Gastroesophageal sphincter (tissue), 4 donors: ENCODE results near the gene ZSCAN2. TPM values are rescaled to one million over a fixed set of nuclear protein-coding genes. Genes with fewer than 3 reads are reported as not detected.
A peak's percentile ranks its signal among the peaks of the same experiment; 100 is the strongest.
"Not testable (repeated sequence)": the region's sequence is repeated elsewhere in the genome, so short reads cannot be mapped to it uniquely, and the experiment has no call there.

ENCODE experiments used
- ATAC-seq: fragments of 150-250 bp; one replicate; pipeline ENCODE4 v1.9.1; 2016; ENCODE audit warnings: mild to moderate bottlenecking, moderate library complexity
- H3K27ac ChIP-seq, 4 donors: fragments of 200-600 bp; sonication (generic) in 3 of 4; 1 replicate in 3 of 4; 2 replicates in 1 of 4; pipeline ENCODE4 v1.5.1; 2016 to 2019
- H3K27me3 ChIP-seq: fragments of 200-600 bp; sonication (generic); one replicate; pipeline ENCODE4 v1.5.1; 2019
- H3K36me3 ChIP-seq, 2 donors: fragments of 200-600 bp; sonication (generic); one replicate each; pipeline ENCODE4 v1.5.1; 2019; ENCODE audit warnings: control low read depth in 1 of 2
- H3K4me1 ChIP-seq, 3 donors: fragments of 200-600 bp; sonication (generic); 1 replicate in 2 of 3; 2 replicates in 1 of 3; pipeline ENCODE4 v1.5.1; 2016 to 2019; ENCODE audit warnings: control low read depth in 2 of 3
- H3K4me3 ChIP-seq, 2 donors: fragments of 200-600 bp; sonication (generic); one replicate each; pipeline ENCODE4 v1.5.1; 2019; ENCODE audit warnings: mild to moderate bottlenecking in 1 of 2, moderate library complexity in 1 of 2
- H3K9me3 ChIP-seq, 3 donors: fragments of 200-600 bp; sonication (generic); one replicate each; pipeline ENCODE4 v1.5.1; 2017 to 2019; ENCODE audit warnings: control low read depth in 2 of 3
- EP300 ChIP-seq: sonication (generic); formaldehyde crosslinking; IDR thresholded peaks from one replicate; pipeline ENCODE4 v1.6.1; 2017; ENCODE audit warnings: antibody characterized with exemption, mild to moderate bottlenecking
- POLR2A ChIP-seq, 2 donors: fragments of 450-650 bp; IDR thresholded peaks; one replicate each; pipeline ENCODE4 v1.6.1; 2017; ENCODE audit warnings: antibody characterized with exemption in 2 of 2, mild to moderate bottlenecking in 2 of 2, moderate library complexity in 1 of 2
- POLR2AphosphoS5 ChIP-seq: sonication (generic); formaldehyde crosslinking; IDR thresholded peaks from one replicate; pipeline ENCODE4 v1.6.1; 2017; ENCODE audit warnings: antibody characterized with exemption
- WGBS, 2 donors: methylation state at CpG; one replicate each; pipeline ENCODE4 v1.1.5; 2018; ENCODE audit warnings: low coverage in 1 of 2; 5-methylcytosine and 5-hydroxymethylcytosine counted together
- total RNA-seq, 4 donors: library from RNA; depleted of rRNA; stranded (reverse); fragments of >200 nt; gene quantifications; one replicate each; pipeline ENCODE4 v1.1.0, GENCODE V29; 2016
- TF ChIP-seq, protein P1 (sequence below), 4 experiments: fragments of 200-600 bp in 2 of 4; fragments of 450-650 bp in 2 of 4; sonication (generic) in 1 of 4; IDR thresholded peaks; one replicate each; pipeline ENCODE4 v1.5.1; 2017 to 2019; ENCODE audit warnings: antibody characterized with exemption in 4 of 4, mild to moderate bottlenecking in 2 of 4, moderate library complexity in 2 of 4

The ZSCAN2 gene
- 10 to 100 TPM in 1 of 4 donors, 1 to 10 TPM in 3; 3.5 to 13.8 (median 7.1) TPM for total RNA-seq

DNA sequence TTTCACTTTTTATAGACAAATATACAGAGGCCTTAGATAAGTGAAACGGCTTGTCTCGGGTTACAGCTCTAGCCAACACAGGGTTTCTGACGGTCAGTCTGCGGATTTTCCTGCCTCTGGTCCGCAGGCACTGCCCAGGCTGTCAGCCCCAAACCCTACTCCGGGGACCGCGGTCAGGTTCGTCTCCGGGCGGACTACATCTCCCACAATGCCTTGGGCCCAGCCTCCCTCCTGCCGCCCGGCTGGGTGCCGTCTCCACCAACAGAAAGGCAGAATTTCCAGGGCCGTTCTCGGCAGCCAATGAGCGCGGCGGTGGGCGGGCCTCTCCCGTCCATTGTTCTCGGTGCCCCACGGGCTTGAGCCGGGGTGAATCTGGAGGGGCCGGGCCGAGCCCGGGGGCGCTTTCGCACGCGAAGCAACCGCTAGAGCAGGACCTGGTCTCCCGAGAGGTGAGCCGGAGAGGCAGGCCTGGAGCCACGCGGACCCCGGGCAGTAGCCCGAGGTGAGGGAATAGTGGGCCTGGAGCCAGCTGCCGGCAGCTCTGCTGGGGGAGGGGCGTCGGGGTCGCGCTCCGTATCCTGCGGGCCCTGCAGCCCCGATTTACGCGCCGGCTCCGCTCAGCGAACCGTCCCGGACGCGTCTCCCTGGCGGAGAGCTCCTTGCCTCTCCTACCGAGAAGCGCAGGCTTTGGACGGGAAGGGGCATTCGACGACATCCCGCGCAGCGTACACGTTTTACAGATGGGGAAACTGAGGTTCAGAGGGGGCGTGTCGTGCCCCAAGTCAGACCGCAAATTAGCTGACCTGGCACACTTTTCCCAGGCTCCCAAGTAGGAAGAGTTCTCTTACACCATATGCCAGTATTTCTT, at the start of gene ZSCAN2:
Gene ZSCAN2, plus strand, starts transcription at position 323 of the 868 bp plus-strand sequence. CDS start 2,919 bp downstream, outside the sequence.
- H3K9me3 ChIP-seq: no peaks in the 10 kb centered on the region
- H3K27ac ChIP-seq: peak within 1 kb of the TSS in 3 of 4 donors; percentile 78 to 84 (median 80)
- H3K4me3 ChIP-seq: peak within 1 kb of the TSS; percentile 85 to 90
- peaks cover 0 to 21% of the 10 kb centered on the region in 2 donors for H3K36me3 ChIP-seq
- 0 to 20% methylated on average over 1 to 4 of the region's 68 CpGs for WGBS, 2 donors
- TF ChIP-seq POLR2AphosphoS5: peak; percentile 19
- TF ChIP-seq, protein P1, sequence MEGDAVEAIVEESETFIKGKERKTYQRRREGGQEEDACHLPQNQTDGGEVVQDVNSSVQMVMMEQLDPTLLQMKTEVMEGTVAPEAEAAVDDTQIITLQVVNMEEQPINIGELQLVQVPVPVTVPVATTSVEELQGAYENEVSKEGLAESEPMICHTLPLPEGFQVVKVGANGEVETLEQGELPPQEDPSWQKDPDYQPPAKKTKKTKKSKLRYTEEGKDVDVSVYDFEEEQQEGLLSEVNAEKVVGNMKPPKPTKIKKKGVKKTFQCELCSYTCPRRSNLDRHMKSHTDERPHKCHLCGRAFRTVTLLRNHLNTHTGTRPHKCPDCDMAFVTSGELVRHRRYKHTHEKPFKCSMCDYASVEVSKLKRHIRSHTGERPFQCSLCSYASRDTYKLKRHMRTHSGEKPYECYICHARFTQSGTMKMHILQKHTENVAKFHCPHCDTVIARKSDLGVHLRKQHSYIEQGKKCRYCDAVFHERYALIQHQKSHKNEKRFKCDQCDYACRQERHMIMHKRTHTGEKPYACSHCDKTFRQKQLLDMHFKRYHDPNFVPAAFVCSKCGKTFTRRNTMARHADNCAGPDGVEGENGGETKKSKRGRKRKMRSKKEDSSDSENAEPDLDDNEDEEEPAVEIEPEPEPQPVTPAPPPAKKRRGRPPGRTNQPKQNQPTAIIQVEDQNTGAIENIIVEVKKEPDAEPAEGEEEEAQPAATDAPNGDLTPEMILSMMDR (IDR thresholded peaks at IDR 0.05): peak in 1 of 4 experiments; percentile 9
- TF ChIP-seq POLR2A (IDR thresholded peaks at IDR 0.05): no peak
- no peak for TF ChIP-seq EP300
- no peaks in the 10 kb centered on the region for H3K27me3 ChIP-seq
- peak; percentile 99 for ATAC-seq
- H3K4me1 ChIP-seq: peaks cover 0 to 30% (median 2%) of the 10 kb centered on the region in 3 donors

DNA sequence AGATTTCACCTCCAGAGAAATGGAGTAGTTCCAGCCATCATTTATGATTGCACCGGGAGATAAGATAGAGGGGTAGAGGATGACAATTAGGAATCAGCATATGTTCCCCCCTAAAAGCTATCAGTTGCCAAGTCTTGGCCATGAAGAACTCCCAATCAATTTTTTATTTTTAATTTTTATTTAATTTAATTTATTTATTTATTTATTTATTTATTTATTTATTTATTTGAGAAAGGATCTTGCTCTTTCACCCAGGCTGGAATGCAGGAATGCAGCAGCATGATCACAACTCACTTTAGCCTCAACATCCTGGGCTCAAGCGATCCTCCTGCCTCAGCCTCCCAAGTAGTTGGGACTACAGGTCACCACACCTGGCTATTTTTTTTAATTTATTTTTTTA, 49.2 kb upstream of the ZSCAN2 start:
- not testable (repeated sequence) for H3K4me1 ChIP-seq, H3K9me3 ChIP-seq, H3K27ac ChIP-seq, H3K4me3 ChIP-seq, ATAC-seq, H3K27me3 ChIP-seq
- peaks cover 0 to 49% of the 10 kb centered on the region in 2 donors for H3K36me3 ChIP-seq
- 100% methylated on average over 2 of the region's 2 CpGs for WGBS, 2 donors

DNA sequence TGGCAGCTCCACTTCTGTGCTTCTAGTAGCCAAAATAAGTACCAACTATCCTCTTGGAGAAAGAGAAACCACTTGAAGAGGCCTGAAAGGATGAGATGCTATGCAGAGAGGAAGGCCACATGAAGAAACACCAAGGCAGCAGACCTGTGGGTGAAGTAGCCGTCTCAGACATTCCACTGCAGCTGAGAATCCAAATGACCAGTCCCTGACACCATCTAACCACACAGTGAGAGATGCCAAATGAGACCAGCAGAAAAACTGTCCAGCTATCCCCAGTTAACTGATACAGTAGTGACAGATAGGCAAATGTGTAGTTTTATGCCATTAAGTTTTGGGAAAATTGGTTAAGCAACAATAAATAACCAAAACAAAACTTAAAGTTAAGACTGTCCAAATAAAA, 47.9 kb upstream of the ZSCAN2 start:
- Histone ChIP-seq H3K27me3 (no peaks in the 10 kb centered on the region), H3K36me3 (peaks cover 0 to 44% of the 10 kb centered on the region in 2 donors), H3K27ac (no peak overlapping the region), H3K9me3 (no peaks in the 10 kb centered on the region), H3K4me3 (no peak overlapping the region), H3K4me1 (peaks cover 0 to 9% (median 0%) of the 10 kb centered on the region in 3 donors)
- 100% methylated on average over 1 of the region's 1 CpG for WGBS, 2 donors
- ATAC-seq: no peak
- TF ChIP-seq, protein P1 (IDR thresholded peaks at IDR 0.05): no peak
- TF ChIP-seq POLR2AphosphoS5 (no peak), POLR2A (IDR thresholded peaks at IDR 0.05) (no peak), EP300 (no peak)

DNA sequence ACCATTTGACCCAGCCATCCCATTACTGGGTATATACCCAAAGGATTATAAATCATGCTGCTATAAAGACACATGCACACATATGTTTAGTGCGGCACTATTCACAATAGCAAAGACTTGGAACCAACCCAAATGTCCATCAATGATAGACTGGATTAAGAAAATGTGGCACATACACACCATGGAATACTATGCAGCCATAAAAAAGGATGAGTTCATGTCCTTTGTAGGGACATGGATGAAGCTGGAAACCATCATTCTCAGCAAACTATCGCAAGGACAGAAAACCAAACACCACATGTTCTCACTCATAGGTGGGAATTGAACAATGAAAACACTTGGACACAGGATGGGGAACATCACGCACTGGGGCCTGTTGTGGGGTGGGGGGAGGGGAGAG, 44.1 kb upstream of the ZSCAN2 start:
- H3K4me1 ChIP-seq, H3K27me3 ChIP-seq, H3K9me3 ChIP-seq, ATAC-seq, H3K4me3 ChIP-seq, H3K27ac ChIP-seq: not testable (repeated sequence)
- 100% methylated on average over 1 of the region's 3 CpGs for WGBS, 2 donors
- H3K36me3 ChIP-seq: peaks cover 0 to 27% of the 10 kb centered on the region in 2 donors

DNA sequence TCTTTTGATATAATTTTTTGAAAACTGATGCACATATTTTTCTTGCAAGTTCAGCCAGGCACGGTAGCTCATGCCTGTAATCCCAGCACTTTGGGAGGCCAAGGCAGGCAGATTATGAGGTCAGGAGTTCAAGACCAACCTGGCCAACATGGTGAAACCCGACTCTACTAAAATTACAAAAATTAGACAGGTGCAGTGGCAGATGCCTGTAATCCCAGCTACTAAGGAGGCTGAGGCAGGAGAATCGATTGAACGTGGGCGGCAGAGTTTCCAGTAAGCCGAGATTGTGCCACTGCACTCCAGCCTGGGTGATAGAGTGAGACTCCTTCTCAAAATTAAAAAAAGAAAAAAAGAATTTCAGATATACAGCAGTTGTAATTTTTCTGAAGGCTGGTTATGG, 32.8 kb upstream of the ZSCAN2 start:
- not testable (repeated sequence) for H3K27ac ChIP-seq, H3K4me3 ChIP-seq, H3K27me3 ChIP-seq, H3K36me3 ChIP-seq, ATAC-seq, H3K9me3 ChIP-seq
- peaks cover 0 to 21% (median 0%) of the 10 kb centered on the region in 3 donors for H3K4me1 ChIP-seq
- WGBS, 2 donors: 100% methylated on average over 4 of the region's 6 CpGs

DNA sequence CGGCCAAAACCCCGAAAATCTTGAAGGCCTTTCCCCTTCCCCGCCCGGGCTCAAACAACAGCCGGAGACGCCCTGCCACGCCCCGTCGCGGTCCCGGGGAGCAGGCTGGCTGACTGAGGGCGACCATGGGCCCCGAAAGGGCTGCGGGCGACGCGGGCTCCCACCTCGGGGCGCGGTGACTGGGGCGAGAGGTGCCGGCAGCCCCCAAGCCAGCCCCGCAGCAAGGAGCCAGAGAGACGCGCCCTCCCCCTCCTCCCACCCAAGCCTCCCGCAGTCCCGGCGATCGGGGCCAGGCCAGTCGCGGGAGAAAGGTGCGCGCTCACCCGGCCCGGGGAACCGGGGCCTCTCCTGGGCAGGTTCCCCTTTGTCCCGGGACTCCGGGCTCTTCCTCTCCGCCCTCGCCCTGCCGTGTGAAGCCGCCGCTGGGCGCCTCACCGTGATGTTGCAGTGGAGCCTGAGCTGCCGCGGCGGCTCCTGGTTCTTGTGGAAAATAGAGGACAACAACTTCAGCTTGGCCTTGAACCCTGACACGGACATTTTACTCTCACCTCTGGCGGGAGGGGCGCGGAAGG, 30.6 kb upstream of the ZSCAN2 start:
- H3K4me1 ChIP-seq: peaks cover 0 to 21% (median 0%) of the 10 kb centered on the region in 3 donors
- 0% methylated on average over 1 to 2 of the region's 52 CpGs for WGBS, 2 donors
- H3K9me3 ChIP-seq: no peaks in the 10 kb centered on the region
- no peaks in the 10 kb centered on the region for H3K27me3 ChIP-seq
- peak; percentile 50 for ATAC-seq
- H3K36me3 ChIP-seq: no peaks in the 10 kb centered on the region
- TF ChIP-seq, protein P1 (IDR thresholded peaks at IDR 0.05): no peak
- TF ChIP-seq POLR2A (IDR thresholded peaks at IDR 0.05) (peak in 1 of 2 donors; percentile 12), EP300 (no peak)
- H3K4me3 ChIP-seq: peak overlapping the region; percentile 61 to 87
- H3K27ac ChIP-seq: peak overlapping the region; percentile 83 to 96 (median 94)
